Measurements from ENCODE around the gene HOXB9.

Gene HOXB9

DNA sequence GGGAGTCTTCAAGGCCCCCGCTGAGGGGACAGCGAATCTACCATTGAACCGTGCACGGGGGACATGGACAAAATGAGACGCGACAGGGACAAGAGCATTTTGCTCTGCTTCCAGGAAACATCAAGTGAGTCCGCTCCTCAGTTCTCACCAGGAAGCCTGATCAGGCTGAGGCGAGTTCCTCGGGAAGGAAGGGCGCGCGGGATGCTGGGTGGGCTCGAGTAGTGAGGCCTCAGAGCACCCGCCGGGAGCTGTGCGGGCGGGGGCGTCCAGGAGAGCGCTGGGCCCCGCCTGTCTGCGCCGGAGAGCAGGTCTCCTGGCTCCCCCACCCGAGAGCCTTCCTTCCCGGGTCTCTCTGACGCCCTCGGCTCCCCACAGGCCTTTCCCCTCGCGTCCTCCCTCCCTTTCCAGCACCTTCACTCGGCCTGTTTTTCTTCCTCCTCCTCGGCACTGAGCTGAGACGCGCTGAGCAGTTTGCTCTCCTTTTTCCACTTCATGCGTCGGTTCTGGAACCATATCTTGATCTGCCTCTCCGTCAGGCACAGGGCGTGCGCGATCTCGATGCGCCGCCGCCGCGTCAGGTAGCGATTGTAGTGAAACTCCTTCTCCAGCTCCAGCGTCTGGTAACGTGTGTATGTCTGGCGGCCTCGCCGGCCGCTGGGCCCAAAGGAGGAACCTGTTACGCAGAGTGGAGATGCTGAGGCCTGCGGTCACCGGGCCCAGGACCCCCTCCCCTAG is 30.0 kb downstream of the HOXB9 start:
- peak; percentile 48 for DNase-seq

DNA sequence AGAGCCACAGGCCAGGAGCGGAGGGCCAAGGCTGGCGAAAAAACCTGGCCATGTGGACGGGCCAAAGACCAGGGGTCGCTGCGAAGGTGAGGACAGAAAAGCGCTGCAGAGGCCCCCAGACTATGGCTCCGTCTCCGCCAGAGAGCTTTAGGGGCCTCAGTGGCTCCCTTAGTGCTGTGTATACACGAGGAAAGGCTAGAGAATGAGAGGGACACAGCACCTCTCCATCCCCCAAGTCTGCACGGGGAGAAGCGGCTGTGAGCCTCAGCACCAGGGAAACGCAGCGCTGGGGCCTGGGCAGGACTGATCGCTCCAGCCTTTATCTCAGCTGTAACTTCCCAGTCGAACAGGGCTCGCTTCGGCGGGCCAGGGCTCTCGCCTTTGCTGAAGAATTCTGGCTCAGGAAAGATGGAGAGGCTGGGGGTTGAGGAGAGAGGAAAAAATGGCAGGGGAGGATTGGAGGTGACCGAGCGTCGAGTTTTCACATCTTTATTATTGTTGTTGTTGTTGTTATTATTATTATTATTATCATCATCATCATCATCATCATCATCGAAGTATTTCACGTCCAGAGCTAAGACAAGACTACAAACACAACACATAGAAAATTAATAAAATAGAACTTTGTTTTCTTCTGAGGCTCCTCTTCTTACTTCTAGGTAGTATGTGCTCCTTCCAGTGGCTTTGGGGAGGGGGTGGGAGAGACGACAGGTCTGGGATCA is 30.7 kb downstream of the HOXB9 start:
- no peak for DNase-seq

DNA sequence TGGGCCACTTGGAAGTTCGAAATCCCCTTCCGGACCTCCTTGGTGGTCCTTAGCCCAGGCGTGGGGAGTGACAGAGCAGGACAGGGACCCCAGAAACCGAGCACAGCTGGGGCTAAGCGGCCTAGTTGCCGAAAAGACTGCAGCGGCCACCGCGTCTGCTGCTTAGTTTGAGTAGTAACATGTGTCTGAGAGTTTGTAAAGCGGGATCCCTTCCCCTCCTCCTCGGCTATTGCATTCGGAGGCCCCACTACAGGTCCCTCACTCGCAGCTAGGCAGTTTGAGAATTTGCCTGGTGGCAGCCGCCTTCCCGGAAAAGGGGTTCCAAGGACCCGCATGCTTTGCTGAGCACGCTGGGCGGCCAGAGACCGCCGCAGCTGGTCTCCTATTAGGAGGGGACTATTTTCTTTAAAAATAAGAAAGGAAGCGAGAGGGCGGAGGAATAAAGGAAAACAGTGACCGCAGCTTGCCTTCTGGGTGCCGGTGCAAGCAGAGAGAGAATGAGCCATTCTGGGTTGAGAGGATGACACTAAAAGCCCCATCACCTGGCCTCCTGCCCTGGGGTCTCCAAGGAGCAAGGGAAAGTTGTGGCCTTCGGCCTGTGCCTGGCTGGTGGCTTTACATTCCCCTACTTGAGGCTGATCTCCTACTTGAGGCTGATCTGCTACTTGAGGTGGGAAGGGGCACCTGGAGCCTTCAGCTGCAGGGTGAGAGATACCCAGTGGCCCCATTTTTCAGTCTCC is 31.4 kb downstream of the HOXB9 start:
- no peak for DNase-seq

DNA sequence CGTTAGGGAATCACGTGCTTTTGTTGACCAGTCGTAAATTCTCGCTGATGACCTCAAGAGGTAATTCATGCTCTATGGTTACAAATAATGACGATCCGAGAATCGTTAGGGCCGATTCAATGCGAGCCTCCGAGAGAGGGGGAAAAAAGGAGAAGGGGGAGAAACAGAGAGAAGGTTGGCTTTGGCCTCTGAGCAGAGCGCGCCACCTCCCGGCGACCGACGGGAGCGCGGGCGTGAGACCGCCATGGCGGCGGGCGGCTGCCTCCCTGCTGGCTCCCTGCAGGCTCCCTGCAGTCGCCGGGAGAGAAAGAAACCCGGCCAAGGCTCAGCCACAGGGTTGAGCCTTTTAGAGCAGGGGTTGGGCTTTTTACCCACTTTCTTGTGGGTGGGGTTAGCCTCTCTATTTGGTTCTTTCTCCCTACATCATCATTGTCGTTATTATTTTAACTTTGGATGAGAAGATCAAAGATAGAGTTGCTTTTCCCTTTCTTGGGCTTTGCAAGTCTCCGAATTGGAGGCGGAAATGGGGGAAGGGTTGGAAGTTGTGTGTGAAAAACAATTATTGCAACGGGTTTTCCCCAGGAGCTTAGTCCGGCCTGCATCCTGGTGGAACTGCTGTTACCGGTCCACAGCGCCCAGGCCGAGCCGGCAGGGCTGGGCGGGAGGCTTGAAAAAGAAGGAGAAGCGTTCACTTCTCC is 32.2 kb downstream of the HOXB9 start:
- DNase-seq = peak; percentile 86

DNA sequence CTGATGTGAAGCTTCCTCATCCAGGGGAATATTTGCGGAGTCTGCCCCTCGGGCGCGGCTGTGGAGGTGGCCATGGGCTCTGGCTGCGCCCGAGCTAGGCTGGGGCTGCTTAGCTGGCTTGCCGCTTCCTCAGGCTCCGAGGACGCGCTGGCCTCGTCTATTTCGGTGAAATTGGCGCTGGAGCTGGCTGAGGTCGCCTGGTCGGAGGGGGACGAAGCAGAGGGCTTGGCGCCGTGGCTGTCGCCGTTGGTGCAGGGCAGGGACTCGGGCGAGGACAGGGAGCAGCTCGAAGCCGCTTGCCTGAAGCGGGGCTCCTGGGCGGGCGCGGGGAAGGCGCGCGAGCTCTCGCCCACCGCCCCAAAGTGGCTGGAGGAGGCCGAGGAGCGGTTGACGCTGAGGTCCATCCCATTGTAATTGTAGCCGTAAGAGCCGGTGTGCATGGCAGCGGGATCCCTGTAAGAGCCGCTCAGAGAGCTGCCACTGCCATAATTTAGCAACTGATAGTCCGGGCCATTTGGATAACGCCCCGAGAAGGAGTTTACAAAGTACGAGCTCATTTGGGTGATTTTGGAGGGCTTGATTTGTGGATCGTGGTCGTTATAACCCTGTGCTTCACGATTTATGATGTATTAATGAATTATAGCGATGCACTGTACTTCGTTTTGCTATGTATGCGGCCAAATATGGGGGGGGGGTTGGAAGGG is 32.9 kb downstream of the HOXB9 start, which contains the start of gene HOXB5:
Gene HOXB5 (minus strand): TSS at position 654 of the 704 bp plus-strand sequence. CDS start 97 bp downstream, at position 557.
- DNase-seq = peak; percentile 46

DNA sequence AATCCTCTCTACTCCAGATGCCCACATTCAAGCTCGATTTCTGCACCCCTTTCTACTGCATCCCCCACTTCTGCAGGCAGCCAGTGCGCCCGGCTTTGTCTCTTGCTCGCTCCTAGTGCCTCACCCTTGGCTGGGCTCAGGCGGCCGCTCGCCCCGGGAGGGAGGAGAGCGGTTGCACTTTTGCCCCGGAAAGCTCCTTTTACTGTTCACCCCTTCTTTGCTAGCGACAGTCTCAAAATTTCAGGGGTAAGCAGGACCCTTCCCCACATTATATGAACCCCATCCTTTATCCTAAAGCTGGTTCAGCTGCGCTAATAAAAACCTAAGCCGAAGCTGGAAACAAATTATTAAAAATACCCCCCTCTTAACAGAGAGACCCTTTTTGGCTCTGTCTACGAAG is 33.6 kb downstream of the HOXB9 start:
- peak; percentile 35 for DNase-seq

DNA sequence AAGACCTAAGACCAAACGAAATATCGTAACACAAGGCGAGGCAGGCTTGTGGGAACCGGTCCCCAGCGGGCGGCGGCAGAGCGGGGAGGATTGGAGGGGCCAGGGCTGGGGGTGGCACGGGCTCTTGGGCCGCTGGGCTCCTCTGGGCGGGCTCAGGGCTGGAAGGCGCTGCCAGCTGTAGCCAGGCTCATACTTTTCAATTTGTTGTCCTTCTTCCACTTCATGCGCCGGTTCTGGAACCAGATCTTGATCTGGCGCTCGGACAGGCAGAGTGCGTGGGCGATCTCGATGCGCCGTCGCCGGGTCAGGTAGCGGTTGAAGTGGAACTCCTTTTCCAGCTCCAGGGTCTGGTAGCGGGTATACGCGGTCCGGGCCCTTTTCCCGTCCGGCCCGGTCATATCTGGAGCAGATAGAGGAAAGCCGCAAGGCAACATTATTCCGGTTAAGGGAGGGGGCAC is 34.1 kb downstream of the HOXB9 start:
- DNase-seq = no peak

DNA sequence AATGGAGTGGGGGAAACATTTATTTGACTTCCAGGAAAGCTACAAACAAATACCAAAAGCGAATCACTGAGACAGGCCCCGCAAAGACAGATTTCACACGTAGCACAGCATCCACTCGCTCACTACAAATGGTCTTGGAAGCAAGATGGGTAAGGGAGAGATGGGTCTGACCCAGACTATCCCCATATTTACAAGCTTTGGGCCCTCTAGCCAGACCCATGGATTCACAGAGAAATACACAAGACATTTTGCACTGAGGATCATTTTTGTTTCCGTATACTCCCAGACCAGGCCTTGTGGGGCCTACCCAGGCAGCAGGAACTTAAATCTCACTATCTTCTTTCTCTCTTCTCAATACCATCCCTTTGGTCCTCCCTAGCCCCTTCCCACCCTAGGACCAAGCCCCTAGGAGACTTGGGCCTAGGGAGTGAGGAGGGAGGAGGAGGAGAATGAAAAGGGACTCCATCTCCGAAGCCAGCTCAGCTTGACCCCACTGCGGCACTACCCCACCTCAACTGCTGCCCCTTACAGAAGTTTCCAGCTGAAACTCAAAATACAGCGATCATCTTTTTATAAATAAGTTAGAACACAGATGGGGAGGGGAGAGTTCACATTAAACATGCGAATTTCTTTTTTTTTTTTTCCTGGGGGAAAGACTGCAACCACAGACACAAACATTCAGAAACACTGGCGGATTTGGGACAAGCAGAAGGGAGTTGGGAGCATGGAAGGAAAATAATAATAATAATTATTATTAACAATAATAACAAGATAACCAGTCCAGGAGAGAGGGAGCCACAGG is 34.7 kb downstream of the HOXB9 start:
- DNase-seq = no peak

DNA sequence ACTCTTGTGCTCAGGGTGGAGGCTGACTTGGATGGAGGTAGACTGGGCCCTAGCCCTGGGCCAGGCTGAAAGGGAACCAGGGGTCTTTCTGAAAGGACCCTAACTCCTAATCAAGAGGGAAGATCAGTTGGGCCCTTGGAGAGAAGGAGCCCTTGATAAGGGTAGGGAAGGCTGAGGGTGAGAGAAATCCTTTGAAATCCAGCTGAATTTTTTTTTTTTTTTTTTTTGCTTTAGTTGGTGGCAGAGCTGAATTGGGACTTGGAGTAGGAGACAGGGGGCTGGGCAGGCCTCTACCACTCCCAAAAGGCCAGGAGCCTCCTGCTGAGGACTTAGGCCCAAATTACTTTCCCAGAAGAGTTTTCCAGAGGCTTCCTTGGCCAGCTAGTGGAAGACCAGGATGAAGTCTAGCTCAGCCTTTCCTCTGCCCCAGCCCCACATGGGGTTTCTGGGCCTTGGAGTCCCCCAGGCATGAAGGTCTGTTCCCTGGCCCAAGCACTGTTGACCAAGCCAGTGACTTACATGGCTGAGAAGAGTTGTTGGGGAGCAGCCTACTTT is 35.5 kb downstream of the HOXB9 start:
- DNase-seq = no peak

DNA sequence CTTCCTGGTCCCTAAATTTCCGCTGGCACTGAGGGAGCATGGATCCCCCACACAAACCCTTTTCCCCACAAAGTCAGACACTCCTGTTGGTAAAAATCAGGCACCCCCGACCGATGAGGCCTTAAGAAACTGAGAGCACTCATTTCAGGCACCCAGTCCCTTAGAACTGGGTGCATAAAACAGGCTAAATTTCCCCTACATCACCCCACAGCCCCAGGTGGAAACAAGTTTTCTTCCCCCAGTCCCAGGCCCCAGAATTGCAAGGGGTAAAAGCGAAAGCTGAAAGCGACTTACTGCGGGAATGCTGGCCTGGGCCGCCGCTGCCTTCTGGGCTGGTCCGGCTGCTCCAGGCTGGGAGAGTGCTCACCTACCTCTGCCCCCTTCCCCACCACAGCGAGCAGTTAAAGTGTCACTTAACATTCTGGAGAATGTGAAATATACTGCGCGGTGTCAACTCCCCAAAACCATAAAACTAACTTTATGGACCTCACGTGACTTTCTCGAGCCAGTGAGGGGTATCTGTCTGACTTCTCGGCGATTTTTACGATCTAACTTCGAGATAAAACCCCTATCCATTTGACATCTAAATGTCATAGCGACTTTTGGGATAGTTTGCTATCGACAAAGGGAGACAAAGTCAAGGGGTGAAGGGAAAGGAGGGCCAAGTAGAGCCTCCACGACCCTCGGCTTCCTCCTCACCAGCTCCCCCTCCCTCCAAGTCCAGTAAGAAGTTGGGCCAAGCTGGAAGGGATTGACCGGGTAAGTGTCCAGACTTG is 36.1 kb downstream of the HOXB9 start, which contains the start of gene HOXB3:
Gene HOXB3 (minus strand): TSS at position 411 of the 776 bp plus-strand sequence. CDS start 37,767 bp downstream, outside the sequence.
- DNase-seq = no peak

DNA sequence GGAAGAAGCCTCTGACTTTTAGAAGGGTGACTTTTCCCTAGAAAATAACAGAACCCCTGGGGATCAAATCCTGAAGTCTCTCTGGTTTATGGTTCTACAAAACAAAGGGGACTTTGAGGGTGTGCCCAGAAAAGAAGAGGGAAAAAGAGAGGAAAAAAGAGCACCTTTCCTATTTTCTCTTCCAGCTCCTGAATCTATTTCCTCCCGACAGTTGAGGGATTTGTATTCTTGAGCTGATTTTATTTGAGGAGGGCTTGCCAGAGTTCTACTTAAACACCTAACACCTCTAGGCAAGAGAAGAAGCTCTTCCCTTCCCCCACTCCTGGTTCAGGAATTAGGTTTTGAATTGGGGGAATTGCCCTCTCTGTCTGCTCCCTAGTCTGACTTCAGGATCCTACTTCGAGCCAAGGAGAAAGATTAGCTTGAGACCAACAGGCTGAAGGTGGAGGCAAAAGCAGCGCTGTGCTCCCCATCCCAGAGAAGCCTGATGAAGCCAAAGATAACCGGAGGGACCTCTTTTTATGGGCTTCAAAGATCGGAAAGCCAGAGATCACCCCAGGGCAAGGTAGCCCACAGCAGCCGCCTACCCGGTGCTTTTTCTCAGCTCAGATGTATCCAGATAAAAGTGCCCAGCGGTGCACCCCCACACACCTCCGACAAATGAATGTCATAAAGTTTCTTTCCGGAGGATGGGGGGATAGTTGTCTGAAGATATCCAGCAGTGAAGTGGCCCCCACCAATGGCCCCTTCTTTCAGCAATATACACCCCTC is 36.9 kb downstream of the HOXB9 start:
- DNase-seq = no peak

DNA sequence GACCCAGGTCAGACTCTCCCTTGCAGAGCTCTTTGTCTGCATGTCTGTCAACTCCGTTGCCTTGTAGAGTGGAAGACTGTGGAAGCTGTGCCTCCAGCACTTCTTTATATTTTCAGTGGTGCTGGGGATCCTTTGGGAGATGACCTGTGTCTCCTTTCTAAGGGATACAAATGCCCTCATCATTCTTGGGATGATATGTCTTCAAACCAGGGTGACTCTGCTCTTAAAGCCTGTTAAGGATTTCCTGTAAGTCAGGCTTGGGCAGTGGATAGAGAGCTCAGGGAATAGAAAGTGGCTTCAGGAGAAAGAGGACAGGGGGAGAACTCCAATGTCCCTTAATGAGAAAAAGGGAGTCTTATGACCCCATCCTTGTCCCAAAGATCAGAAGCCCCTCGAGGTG is 37.6 kb downstream of the HOXB9 start:
- DNase-seq = no peak

DNA sequence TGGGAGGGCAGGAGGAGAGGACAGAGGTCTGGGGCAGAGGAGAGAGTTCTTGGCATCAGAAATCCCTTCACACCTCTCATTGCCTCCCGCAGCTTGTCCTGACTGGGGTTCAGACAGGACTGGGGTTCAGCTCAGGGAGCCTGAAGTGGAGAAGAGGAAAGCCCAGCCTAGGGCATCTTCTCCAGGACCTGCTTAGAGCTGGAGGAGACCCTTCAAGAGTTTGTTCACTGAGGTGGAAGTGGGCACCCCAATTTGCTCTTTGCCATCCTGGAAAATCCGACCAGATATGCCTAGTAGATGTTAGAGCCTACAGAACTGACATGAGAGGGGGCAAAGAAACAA is 38.1 kb downstream of the HOXB9 start:
- no peak for DNase-seq

DNA sequence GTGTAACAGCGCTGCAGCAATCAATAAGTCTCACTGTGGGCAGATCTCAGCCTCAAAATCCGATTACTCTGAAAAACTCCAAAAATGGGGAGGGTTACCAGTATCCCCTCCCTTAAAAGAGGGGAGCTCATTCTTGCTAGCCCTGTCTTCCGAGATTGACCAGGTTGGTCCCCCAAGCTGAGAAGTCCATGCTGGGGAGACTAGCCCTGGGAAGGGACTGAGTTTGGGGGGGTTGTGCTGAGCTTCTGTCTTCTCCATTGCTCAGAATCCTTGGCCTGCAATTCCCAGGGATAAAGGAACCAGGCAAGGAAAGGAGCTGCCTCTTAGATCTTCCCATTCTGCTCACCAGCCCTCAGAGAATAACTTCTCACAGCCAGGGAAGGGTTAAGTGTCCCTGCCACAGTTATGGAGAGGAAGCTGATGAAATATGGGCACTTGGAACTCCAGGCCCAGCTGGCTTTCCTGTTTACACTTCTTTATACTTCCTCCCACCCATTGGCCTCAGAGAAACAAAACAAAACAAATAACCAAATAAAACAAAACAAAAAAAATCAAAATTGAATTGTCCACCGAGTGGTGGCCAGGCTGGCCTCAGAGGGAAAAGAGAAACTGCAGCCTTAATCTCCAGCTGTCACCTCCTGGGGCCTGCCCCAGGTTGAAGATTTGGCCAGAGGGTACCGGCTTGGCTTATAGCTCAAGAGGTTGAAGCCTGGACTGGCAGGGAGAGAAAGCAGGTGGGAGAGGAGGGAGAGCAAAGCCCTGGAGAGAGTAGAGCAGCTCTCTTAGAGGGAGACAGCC is 38.7 kb downstream of the HOXB9 start:
- no peak for DNase-seq

DNA sequence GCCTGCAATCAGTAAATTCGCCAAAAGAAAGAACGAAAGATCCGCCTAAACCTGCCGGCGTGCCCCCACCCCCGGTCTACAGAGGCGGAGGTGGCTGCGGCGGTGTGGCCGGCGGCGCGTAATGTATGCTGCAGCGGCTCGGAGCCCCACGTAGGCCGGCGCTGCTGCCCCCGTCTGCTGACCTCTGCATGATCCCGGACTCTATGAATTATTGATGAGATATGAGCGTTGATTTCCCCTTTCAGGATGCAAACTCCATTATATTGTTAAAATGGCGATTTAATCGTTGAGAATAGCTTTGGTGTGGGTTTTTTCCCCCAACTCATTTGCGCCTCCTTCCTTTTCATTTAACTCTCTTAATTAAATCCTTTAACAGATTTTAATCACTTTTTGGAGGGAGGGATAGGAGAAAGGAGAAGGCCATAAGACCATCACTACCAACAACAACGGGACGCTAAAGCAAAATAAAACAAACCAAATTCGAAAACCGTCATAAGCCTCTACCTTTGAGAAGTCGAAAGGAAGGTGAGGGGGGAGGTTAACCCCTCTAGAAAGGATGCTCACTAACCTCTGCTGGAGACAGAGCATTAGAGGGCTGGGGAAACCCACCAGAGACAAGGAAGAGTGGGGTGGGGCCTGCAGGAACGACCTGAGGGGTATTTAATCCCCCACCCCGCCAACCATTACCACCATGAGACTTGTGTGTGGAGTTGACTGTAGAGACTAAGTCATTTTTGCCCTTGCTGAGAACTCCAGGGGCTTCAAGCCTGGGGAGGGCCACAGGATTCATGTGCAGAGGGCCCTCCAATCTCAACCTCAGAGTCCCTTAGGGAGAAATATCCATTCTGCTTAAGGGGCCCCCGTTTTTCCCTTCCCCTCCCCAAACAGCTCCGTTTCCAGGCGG is 39.6 kb downstream of the HOXB9 start:
- DNase-seq = peak; percentile 46

DNA sequence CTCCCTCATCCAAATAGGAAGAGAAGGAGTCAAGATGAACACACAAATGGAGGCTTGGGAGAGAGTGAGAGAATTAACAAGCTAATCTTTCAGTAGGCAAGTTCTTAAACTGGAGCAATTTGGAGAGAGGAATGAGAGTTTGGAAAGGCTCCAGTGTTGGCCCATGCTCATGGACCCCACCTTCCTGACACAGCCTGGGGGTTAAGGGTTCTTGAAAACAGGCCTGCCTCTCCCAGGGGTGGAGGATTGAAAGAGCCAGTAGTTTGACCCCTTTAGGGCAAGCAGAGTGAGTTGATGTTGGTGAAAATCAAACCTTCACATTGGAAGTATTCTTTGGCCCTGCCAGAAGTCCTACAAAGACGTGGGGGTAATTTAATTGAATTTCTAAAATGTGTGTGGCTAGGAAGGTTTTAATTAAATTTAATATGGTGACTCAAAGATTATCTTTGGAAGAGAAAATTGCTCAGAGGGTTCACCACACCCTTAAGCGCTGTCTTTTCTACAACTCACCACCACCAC is 41.9 kb downstream of the HOXB9 start:
- no peak for DNase-seq

DNA sequence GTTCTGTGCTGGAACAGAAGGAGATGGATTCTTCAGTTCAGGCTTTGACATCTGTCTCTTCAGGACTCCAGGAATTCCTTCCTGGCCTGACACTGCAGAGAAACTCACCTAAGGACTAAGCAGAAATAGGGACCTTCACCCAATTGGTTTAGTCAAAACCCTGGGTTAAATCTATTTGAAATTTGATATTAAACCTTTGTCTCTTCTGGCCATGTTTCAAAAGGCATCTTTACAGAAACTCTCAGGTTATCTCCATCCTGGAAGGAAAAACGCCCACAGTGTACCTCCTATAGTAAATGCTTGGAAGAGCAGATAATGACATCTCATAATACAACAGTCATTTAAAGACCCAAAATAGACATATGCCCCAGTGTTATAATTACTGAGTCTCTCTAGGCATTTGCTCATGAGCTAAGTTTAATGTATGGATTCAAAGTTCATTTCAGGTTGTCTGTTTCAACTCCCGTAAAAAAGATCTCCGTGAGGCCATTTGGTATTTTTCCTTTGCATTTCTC is 42.4 kb downstream of the HOXB9 start:
- DNase-seq = no peak

All from CD4-positive, alpha-beta T cell treated with Interleukin-6 for 4 hours (primary cell).